ENCODE data around the gene HECTD4.

GRCh38 chr12:112167718-112168525 lies 214.3 kb downstream of the HECTD4 start:
- no peak for TF ChIP-seq POLR2A (IDR thresholded peaks at IDR 0.05; ENCODE audit: low read length)
- TF ChIP-seq GATA1 (IDR thresholded peaks at IDR 0.05; ENCODE audit: low read depth, low read length), result no peak

All from erythroblast (primary cell).